DOHH2 (cell line): ENCODE results near the gene UGT2B17.

ENCODE experiments used
- EZH2phosphoT487 ChIP-seq: fragments of 200-600 bp; sonication (generic); IDR thresholded peaks from 2 replicates; pipeline ENCODE4 v1.6.1; 2017; ENCODE audit warnings: borderline replicate concordance, mild to moderate bottlenecking, antibody characterized with exemption, low read length, moderate library complexity, mixed read lengths
- TF ChIP-seq, protein P1 (sequence below): fragments of 200-600 bp; sonication (generic); IDR thresholded peaks from one replicate; pipeline ENCODE4 v1.5.1; 2014; ENCODE audit warnings: antibody characterized with exemption, mild to moderate bottlenecking, low read depth, low read length; ENCODE audit not compliant: poor library complexity, severe bottlenecking

DNA sequence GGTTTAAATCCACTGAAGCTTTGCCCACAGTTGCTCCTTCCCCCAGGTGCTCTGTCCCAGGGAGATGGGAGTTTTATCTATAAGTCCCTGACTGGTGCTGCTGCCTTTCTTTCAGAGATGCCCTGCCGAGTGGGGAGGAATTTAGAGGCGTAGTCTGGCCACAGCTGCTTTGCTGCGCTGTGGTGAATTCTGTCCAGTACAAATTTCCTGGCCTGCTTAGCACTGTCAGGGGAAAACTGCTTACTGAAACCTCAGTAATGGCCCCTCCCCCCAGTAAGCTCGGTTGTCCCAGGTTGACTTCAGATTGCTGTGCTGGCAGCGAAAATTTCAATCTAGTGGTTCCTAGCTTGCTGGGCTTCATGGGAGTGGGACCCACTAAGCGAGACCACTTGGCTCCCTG lies 40.1 kb downstream of the UGT2B17 start:
- TF ChIP-seq, protein P1, sequence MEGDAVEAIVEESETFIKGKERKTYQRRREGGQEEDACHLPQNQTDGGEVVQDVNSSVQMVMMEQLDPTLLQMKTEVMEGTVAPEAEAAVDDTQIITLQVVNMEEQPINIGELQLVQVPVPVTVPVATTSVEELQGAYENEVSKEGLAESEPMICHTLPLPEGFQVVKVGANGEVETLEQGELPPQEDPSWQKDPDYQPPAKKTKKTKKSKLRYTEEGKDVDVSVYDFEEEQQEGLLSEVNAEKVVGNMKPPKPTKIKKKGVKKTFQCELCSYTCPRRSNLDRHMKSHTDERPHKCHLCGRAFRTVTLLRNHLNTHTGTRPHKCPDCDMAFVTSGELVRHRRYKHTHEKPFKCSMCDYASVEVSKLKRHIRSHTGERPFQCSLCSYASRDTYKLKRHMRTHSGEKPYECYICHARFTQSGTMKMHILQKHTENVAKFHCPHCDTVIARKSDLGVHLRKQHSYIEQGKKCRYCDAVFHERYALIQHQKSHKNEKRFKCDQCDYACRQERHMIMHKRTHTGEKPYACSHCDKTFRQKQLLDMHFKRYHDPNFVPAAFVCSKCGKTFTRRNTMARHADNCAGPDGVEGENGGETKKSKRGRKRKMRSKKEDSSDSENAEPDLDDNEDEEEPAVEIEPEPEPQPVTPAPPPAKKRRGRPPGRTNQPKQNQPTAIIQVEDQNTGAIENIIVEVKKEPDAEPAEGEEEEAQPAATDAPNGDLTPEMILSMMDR = no peak
- no peak for TF ChIP-seq EZH2phosphoT487
